GM19099 (cell line): ENCODE results near the gene BBX.

ENCODE experiments used
- POLR2A ChIP-seq: IDR thresholded peaks from 3 replicates; pipeline ENCODE4 v1.6.1; 2011; ENCODE audit warnings: low read depth; ENCODE audit not compliant: insufficient read length; ENCODE audit errors: extremely low read depth

The BBX gene

GRCh38 chr3:107661447-107662123, 138.8 kb downstream of the BBX start:
- TF ChIP-seq POLR2A, result no peak

- no peak for TF ChIP-seq POLR2A
These were observed 139.4 kb downstream of the BBX start for GRCh38 chr3:107662124-107662507.

- no peak for TF ChIP-seq POLR2A
These were observed 139.8 kb downstream of the BBX start for GRCh38 chr3:107662586-107662985.

- no peak for TF ChIP-seq POLR2A
These were observed 140.5 kb downstream of the BBX start for GRCh38 chr3:107663266-107663665.

GRCh38 chr3:107664614-107665013, 141.9 kb downstream of the BBX start:
- no peak for TF ChIP-seq POLR2A

GRCh38 chr3:107665351-107665750, 142.6 kb downstream of the BBX start:
- no peak for TF ChIP-seq POLR2A

GRCh38 chr3:107666853-107667252, 144.1 kb downstream of the BBX start:
- no peak for TF ChIP-seq POLR2A

GRCh38 chr3:107668416-107668815, 145.7 kb downstream of the BBX start:
- TF ChIP-seq POLR2A, result no peak

GRCh38 chr3:107668963-107669362, 146.2 kb downstream of the BBX start:
- TF ChIP-seq POLR2A, result no peak

- no peak for TF ChIP-seq POLR2A
These were observed 146.9 kb downstream of the BBX start for GRCh38 chr3:107669669-107670068.

- TF ChIP-seq POLR2A, result no peak
These were observed 148.2 kb downstream of the BBX start for GRCh38 chr3:107670986-107671385.

GRCh38 chr3:107674371-107674770, 151.6 kb downstream of the BBX start:
- no peak for TF ChIP-seq POLR2A

GRCh38 chr3:107675233-107675900, 152.6 kb downstream of the BBX start:
- no peak for TF ChIP-seq POLR2A

- TF ChIP-seq POLR2A, result no peak
These were observed 153.9 kb downstream of the BBX start for GRCh38 chr3:107676469-107677309.

- no peak for TF ChIP-seq POLR2A
These were observed 157.2 kb downstream of the BBX start for GRCh38 chr3:107679921-107680320.

GRCh38 chr3:107680698-107681097, 157.9 kb downstream of the BBX start:
- no peak for TF ChIP-seq POLR2A
